ENCODE data around the gene PDE4D. TPM values are rescaled to one million over a fixed set of nuclear protein-coding genes. Genes with fewer than 3 reads are reported as not detected.

The PDE4D gene
- total RNA-seq, 1 donor from 2014 or later, result 2.3 TPM

- peak overlapping the region; percentile 92 for H3K4me2 ChIP-seq
- Mint-ChIP-seq H3K27ac (no peak overlapping the region), H3K36me3 (no peaks in the 10 kb centered on the region), H3K9me3 (no peaks in the 10 kb centered on the region), H3K4me1 (peaks cover 22% of the 10 kb centered on the region), H3K4me3 (peak overlapping the region; percentile 93), H3K27me3 (ENCODE audit: insufficient read depth, low read depth) (peaks cover 14% of the 10 kb centered on the region)
- H3K36me3 ChIP-seq, result no peaks in the 10 kb centered on the region
- peaks cover 61% of the 10 kb centered on the region for H3K27me3 ChIP-seq
- H4K20me1 ChIP-seq (ENCODE audit: low read depth), result no peaks in the 10 kb centered on the region
- no peaks in the 10 kb centered on the region for H3K79me2 ChIP-seq (ENCODE audit: low read depth)
- peak overlapping the region; percentile 69 for H3K4me3 ChIP-seq
- no peaks in the 10 kb centered on the region for H3F3A ChIP-seq (ENCODE audit: low read depth)
- no peaks in the 10 kb centered on the region for H3K9me3 ChIP-seq (ENCODE audit: low read depth)
- H3K9ac ChIP-seq, result no peak overlapping the region
- peak overlapping the region; percentile 93 for H2AFZ ChIP-seq (replicated peaks)
- no peaks in the 10 kb centered on the region for H3K4me1 ChIP-seq
- TF ChIP-seq EZH2phosphoT487 (IDR thresholded peaks at IDR 0.05), result peak; percentile 69
- TF ChIP-seq EZH2 (IDR thresholded peaks at IDR 0.05), result peak; percentile 88
- TF ChIP-seq, protein P1, sequence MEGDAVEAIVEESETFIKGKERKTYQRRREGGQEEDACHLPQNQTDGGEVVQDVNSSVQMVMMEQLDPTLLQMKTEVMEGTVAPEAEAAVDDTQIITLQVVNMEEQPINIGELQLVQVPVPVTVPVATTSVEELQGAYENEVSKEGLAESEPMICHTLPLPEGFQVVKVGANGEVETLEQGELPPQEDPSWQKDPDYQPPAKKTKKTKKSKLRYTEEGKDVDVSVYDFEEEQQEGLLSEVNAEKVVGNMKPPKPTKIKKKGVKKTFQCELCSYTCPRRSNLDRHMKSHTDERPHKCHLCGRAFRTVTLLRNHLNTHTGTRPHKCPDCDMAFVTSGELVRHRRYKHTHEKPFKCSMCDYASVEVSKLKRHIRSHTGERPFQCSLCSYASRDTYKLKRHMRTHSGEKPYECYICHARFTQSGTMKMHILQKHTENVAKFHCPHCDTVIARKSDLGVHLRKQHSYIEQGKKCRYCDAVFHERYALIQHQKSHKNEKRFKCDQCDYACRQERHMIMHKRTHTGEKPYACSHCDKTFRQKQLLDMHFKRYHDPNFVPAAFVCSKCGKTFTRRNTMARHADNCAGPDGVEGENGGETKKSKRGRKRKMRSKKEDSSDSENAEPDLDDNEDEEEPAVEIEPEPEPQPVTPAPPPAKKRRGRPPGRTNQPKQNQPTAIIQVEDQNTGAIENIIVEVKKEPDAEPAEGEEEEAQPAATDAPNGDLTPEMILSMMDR (IDR thresholded peaks at IDR 0.05), result no peak
- H3K27ac ChIP-seq, result no peak overlapping the region
- no peak for DNase-seq (ENCODE audit: low spot score)
Measured at GRCh38 chr5:59040024-59040803, 853.3 kb downstream of the PDE4D start.

- H3K27ac ChIP-seq, result no peak overlapping the region
- no peaks in the 10 kb centered on the region for H3K79me2 ChIP-seq (ENCODE audit: low read depth)
- Mint-ChIP-seq H3K27me3 (ENCODE audit: insufficient read depth, low read depth) (peaks cover 10% of the 10 kb centered on the region), H3K4me1 (peaks cover 22% of the 10 kb centered on the region), H3K36me3 (no peaks in the 10 kb centered on the region), H3K27ac (no peak overlapping the region), H3K4me3 (peak overlapping the region; percentile 93), H3K9me3 (no peaks in the 10 kb centered on the region)
- H4K20me1 ChIP-seq (ENCODE audit: low read depth), result no peaks in the 10 kb centered on the region
- H3K4me1 ChIP-seq, result peaks cover 6% of the 10 kb centered on the region
- H3K9me3 ChIP-seq (ENCODE audit: low read depth), result no peaks in the 10 kb centered on the region
- peak overlapping the region; percentile 92 for H3K4me2 ChIP-seq
- peak overlapping the region; percentile 69 for H3K4me3 ChIP-seq
- no peaks in the 10 kb centered on the region for H3K36me3 ChIP-seq
- H3F3A ChIP-seq (ENCODE audit: low read depth), result no peaks in the 10 kb centered on the region
- H3K27me3 ChIP-seq, result peaks cover 61% of the 10 kb centered on the region
- peak; percentile 89 for TF ChIP-seq EZH2 (IDR thresholded peaks at IDR 0.05)
- TF ChIP-seq, protein P1 (IDR thresholded peaks at IDR 0.05), result no peak
- TF ChIP-seq EZH2phosphoT487 (IDR thresholded peaks at IDR 0.05), result peak; percentile 72
- H3K9ac ChIP-seq, result no peak overlapping the region
- peak overlapping the region; percentile 93 for H2AFZ ChIP-seq (replicated peaks)
- DNase-seq (ENCODE audit: low spot score), result peak; percentile 76
Measured at GRCh38 chr5:59039296-59040023, 854.1 kb downstream of the PDE4D start.

GRCh38 chr5:59038798-59039295 is 854.7 kb downstream of the PDE4D start:
- peak overlapping the region; percentile 93 for H2AFZ ChIP-seq (replicated peaks)
- H3K4me1 Mint-ChIP-seq, result peaks cover 22% of the 10 kb centered on the region
- peaks cover 61% of the 10 kb centered on the region for H3K27me3 ChIP-seq
- H4K20me1 ChIP-seq (ENCODE audit: low read depth), result no peaks in the 10 kb centered on the region
- H3F3A ChIP-seq (ENCODE audit: low read depth), result no peaks in the 10 kb centered on the region
- H3K27ac Mint-ChIP-seq, result peak overlapping the region; percentile 42
- H3K36me3 ChIP-seq, result no peaks in the 10 kb centered on the region
- no peak overlapping the region for H3K9ac ChIP-seq
- DNase-seq (ENCODE audit: low spot score), result peak; percentile 53
- no peaks in the 10 kb centered on the region for H3K9me3 ChIP-seq (ENCODE audit: low read depth)
- H3K9me3 Mint-ChIP-seq, result no peaks in the 10 kb centered on the region
- H3K79me2 ChIP-seq (ENCODE audit: low read depth), result no peaks in the 10 kb centered on the region
- H3K4me2 ChIP-seq, result peak overlapping the region; percentile 92
- TF ChIP-seq EZH2phosphoT487 (IDR thresholded peaks at IDR 0.05) (no peak), EZH2 (IDR thresholded peaks at IDR 0.05) (no peak)
- TF ChIP-seq, protein P1 (IDR thresholded peaks at IDR 0.05), result no peak
- peaks cover 10% of the 10 kb centered on the region for H3K27me3 Mint-ChIP-seq (ENCODE audit: insufficient read depth, low read depth)
- H3K36me3 Mint-ChIP-seq, result no peaks in the 10 kb centered on the region
- H3K4me3 Mint-ChIP-seq, result peak overlapping the region; percentile 93
- H3K4me1 ChIP-seq, result peaks cover 6% of the 10 kb centered on the region
- H3K4me3 ChIP-seq, result peak overlapping the region; percentile 69
- H3K27ac ChIP-seq, result no peak overlapping the region

Measured in neural progenitor cell (in vitro differentiated cells).